GM18951 (cell line): ENCODE results near the gene GAK.

ENCODE experiments used
- POLR2A ChIP-seq: IDR thresholded peaks from 4 replicates; pipeline ENCODE4 v1.6.1; 2011; ENCODE audit warnings: mild to moderate bottlenecking; ENCODE audit not compliant: insufficient read length, insufficient read depth; ENCODE audit errors: extremely low read depth
- in situ Hi-C: fragments of 300-500 bp; cut with MboI; formaldehyde crosslinking; loops from one replicate; pipeline ENCODE4 v1.12.0; 2022; ENCODE audit warnings: low sequenced_read_pairs, mixed read lengths, inconsistent platforms; ENCODE audit not compliant: unreplicated experiment

GAK gene

GRCh38 chr4:896630-897029, 35.5 kb downstream of the GAK start:
- in situ Hi-C loops: no loop called here
- no peak for TF ChIP-seq POLR2A

GRCh38 chr4:896216-896615, 35.9 kb downstream of the GAK start:
- no peak for TF ChIP-seq POLR2A
- in situ Hi-C loops: no loop called here

- TF ChIP-seq POLR2A: no peak
- in situ Hi-C loops: no loop called here
Measured at GRCh38 chr4:895596-895995, 36.5 kb downstream of the GAK start.

GRCh38 chr4:893995-894705, 38.0 kb downstream of the GAK start:
- TF ChIP-seq POLR2A: no peak
- in situ Hi-C loops: no loop called here

GRCh38 chr4:893276-893994, 38.7 kb downstream of the GAK start:
- no peak for TF ChIP-seq POLR2A
- in situ Hi-C loops: no loop called here

- in situ Hi-C loops: no loop called here
- TF ChIP-seq POLR2A: no peak
Measured at GRCh38 chr4:892780-893179, 39.3 kb downstream of the GAK start.

GRCh38 chr4:891747-892146, 40.4 kb downstream of the GAK start:
- in situ Hi-C loops: no loop called here
- TF ChIP-seq POLR2A: no peak

- in situ Hi-C loops: no loop called here
- no peak for TF ChIP-seq POLR2A
Measured at GRCh38 chr4:890036-890695, 42.0 kb downstream of the GAK start.

- no peak for TF ChIP-seq POLR2A
- in situ Hi-C loops: no loop called here
Measured at GRCh38 chr4:889516-889915, 42.6 kb downstream of the GAK start.

GRCh38 chr4:888029-888428, 44.1 kb downstream of the GAK start:
- in situ Hi-C loops: no loop called here

GRCh38 chr4:887034-887763, 44.9 kb downstream of the GAK start:
- TF ChIP-seq POLR2A: peak; percentile 22
- in situ Hi-C loops: no loop called here

More at GRCh38 chr4:888029-888428, 44.1 kb downstream of the GAK start:
- TF ChIP-seq POLR2A: no peak

GRCh38 chr4:886244-886643, 45.9 kb downstream of the GAK start:
- in situ Hi-C loops: no loop called here
- TF ChIP-seq POLR2A: no peak

GRCh38 chr4:885353-885752, 46.8 kb downstream of the GAK start:
- in situ Hi-C loops: no loop called here
- TF ChIP-seq POLR2A: no peak
